Measurements from ENCODE around the gene PRKCH.
A peak's percentile ranks its signal among the peaks of the same experiment; 100 is the strongest.

The PRKCH gene

DNA sequence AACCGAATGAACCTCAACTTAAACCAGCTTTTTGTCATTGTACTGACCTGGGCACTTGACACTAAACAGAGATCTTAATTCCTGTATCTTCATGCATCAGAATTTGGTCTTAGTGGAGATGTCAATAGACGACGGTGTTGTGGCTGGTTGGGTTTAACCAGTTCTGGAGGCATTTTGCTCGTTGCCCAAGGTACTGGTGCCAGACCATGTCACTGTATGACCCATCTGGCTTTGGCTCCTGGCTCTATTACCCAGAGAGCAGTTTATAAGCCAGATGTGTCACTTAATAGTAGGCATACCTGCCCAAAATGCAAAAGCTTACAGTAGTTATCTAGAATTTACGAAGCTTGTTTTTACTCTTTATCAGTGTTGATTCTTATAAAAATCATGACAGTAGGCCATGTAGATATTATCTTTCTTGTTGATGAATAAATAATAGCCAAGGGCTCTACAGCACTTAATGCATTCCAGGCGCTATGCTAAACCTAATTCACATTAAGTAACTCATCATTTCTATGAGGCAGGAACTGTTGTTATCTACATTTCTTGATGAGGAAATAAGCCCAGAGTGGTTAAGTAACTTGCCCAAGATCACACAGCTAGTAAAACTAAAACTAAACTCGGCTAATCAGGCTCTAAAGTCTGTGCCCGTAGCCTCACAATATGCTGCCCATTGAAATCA is 194.2 kb downstream of the PRKCH start:
- DNase-seq: no peak
- H3K9me3 Mint-ChIP-seq: no peaks in the 10 kb centered on the region
- peaks cover 21% of the 10 kb centered on the region for H3K4me1 Mint-ChIP-seq
- H3K27ac Mint-ChIP-seq: no peak overlapping the region
- peaks cover 5% of the 10 kb centered on the region for H3K27me3 Mint-ChIP-seq (ENCODE audit: low read depth, poor library complexity)
- H3K36me3 Mint-ChIP-seq (ENCODE audit: low read depth): no peaks in the 10 kb centered on the region
- TF ChIP-seq, protein P1, sequence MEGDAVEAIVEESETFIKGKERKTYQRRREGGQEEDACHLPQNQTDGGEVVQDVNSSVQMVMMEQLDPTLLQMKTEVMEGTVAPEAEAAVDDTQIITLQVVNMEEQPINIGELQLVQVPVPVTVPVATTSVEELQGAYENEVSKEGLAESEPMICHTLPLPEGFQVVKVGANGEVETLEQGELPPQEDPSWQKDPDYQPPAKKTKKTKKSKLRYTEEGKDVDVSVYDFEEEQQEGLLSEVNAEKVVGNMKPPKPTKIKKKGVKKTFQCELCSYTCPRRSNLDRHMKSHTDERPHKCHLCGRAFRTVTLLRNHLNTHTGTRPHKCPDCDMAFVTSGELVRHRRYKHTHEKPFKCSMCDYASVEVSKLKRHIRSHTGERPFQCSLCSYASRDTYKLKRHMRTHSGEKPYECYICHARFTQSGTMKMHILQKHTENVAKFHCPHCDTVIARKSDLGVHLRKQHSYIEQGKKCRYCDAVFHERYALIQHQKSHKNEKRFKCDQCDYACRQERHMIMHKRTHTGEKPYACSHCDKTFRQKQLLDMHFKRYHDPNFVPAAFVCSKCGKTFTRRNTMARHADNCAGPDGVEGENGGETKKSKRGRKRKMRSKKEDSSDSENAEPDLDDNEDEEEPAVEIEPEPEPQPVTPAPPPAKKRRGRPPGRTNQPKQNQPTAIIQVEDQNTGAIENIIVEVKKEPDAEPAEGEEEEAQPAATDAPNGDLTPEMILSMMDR (IDR thresholded peaks at IDR 0.05): no peak
- no peak overlapping the region for H3K4me3 Mint-ChIP-seq

DNA sequence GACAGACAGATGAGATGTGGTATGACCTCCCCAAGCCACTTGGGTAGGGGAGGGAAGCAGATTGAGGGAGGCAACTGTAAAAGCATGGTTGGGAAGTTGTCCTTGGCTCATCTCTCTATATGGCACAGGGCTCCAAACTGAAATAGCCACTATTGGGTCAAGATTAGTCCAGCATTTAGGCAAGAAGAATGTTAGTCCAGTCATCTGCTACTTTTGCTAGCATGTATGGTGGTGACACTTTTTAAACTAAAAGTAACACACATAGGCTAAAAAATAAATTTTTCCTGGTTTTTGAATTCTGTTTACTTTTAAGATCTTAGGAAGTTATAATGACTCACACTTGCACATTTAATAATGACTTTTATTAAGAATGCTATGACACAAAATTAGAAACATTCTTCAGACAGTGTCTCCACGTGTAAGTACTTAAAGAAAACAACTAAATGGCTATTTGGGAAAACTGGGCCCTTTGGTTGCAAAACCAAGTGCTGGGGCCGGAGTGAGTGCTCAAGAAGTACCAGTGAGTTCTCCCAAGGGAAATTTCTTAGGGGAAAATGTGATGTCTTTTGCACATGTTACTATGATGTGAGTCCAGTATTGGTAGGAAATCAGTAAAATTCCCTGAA is 194.9 kb downstream of the PRKCH start:
- TF ChIP-seq, protein P1 (IDR thresholded peaks at IDR 0.05): no peak
- Mint-ChIP-seq H3K4me1 (peaks cover 21% of the 10 kb centered on the region), H3K9me3 (no peaks in the 10 kb centered on the region), H3K27ac (no peak overlapping the region), H3K36me3 (ENCODE audit: low read depth) (no peaks in the 10 kb centered on the region), H3K4me3 (no peak overlapping the region), H3K27me3 (ENCODE audit: low read depth, poor library complexity) (peaks cover 5% of the 10 kb centered on the region)
- no peak for DNase-seq

- no peak overlapping the region for H3K4me3 Mint-ChIP-seq
- no peaks in the 10 kb centered on the region for H3K9me3 Mint-ChIP-seq
- no peaks in the 10 kb centered on the region for H3K36me3 Mint-ChIP-seq (ENCODE audit: low read depth)
- H3K27ac Mint-ChIP-seq: peak overlapping the region; percentile 12
- H3K4me1 Mint-ChIP-seq: peaks cover 13% of the 10 kb centered on the region
- H3K27me3 Mint-ChIP-seq (ENCODE audit: low read depth, poor library complexity): peaks cover 5% of the 10 kb centered on the region
- TF ChIP-seq, protein P1 (IDR thresholded peaks at IDR 0.05): no peak
- DNase-seq: no peak
Measured at GRCh38 chr14:61516964-61517653, 195.7 kb downstream of the PRKCH start.

DNA sequence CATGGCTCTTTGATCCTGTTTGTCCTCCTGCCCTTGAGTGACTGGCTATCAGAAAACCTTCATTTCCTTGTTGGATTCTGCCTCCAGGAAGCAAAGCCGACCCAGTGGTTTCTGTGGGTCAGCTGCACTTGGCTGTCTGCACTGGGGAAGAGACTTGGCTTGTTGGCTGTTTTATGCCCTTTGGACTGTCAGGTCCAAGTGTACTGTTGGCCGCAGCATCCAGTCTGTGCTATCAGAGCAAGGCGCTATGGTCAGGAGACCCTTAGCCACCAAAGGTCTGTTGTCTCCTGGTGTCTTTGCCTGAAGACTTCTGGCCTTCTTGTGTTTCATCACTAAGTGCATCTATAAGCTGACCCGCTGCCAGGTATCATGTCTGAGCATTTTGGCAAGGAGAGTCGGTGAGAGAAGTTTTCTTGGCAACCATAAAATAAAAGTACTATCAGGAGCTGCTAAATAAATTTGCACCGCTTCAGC is 196.6 kb downstream of the PRKCH start:
- H3K4me3 Mint-ChIP-seq: no peak overlapping the region
- H3K4me1 Mint-ChIP-seq: peaks cover 13% of the 10 kb centered on the region
- peaks cover 6% of the 10 kb centered on the region for H3K27me3 Mint-ChIP-seq (ENCODE audit: low read depth, poor library complexity)
- no peaks in the 10 kb centered on the region for H3K36me3 Mint-ChIP-seq (ENCODE audit: low read depth)
- H3K27ac Mint-ChIP-seq: no peak overlapping the region
- no peak for DNase-seq
- TF ChIP-seq, protein P1 (IDR thresholded peaks at IDR 0.05): no peak
- H3K9me3 Mint-ChIP-seq: no peaks in the 10 kb centered on the region

DNA sequence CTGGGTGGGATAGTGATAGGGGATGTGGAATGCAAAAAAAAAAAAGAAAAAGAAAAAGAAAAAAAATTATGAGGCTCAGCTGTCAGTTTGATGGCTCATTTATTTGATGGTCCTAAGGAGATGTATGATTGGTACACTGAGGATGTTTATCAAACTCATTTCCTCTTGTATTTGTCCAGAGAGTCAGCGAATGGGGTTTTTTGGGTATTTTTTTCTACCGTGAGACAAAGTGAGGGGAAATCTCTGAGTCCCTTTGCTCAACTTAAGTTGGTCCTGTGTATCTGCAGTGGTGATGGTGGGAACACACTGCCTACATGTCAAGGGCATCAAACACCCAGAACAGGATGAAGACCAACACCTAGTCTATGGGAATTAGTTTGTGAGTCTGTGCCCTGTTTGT is 197.0 kb downstream of the PRKCH start:
- TF ChIP-seq, protein P1 (IDR thresholded peaks at IDR 0.05): no peak
- Mint-ChIP-seq H3K27me3 (ENCODE audit: low read depth, poor library complexity) (peaks cover 8% of the 10 kb centered on the region), H3K27ac (no peak overlapping the region), H3K4me1 (peaks cover 13% of the 10 kb centered on the region), H3K36me3 (ENCODE audit: low read depth) (no peaks in the 10 kb centered on the region), H3K4me3 (no peak overlapping the region), H3K9me3 (no peaks in the 10 kb centered on the region)
- no peak for DNase-seq

All from nephron progenitor cell (in vitro differentiated cells).